GM12878 (cell line): ENCODE measurements around the gene EEIG2. TPM values are rescaled to one million over a fixed set of nuclear protein-coding genes. Genes with fewer than 3 reads are reported as not detected.

Experiments
- ATAC-seq: fragments of 200-7000 bp; cut with Tn5 transposase; 3 replicates; pipeline ENCODE4 v1.9.1; 2020; ENCODE audit warnings: mild to moderate bottlenecking, moderate library complexity
- BruUV-seq: library from RNA; stranded (reverse); fragments of 400-500 nt; replicated peaks from 2 replicates; lab custom pipeline; 2021; lab: Mats Ljungman, UMichigan
- CTCF ChIA-PET: fragments of 300-600 bp; sonication (Branson Sonifier 250); formaldehyde crosslinking; extraction: SDS; loops from one replicate; lab custom pipeline; 2021; ENCODE audit warnings: inconsistent platforms; lab: Yijun Ruan, JAX
- POLR2A ChIA-PET: fragments of 350-600 bp; formaldehyde crosslinking; extraction: SDS; loops from one replicate; lab custom pipeline; 2021; ENCODE audit warnings: inconsistent platforms; lab: Charles Lee
- RAD21 ChIA-PET: fragments of 300-600 bp; sonication (Branson Sonifier 250); formaldehyde crosslinking; loops from one replicate; lab custom pipeline; 2023; ENCODE audit warnings: antibody characterized with exemption; ENCODE audit not compliant: unreplicated experiment; lab: Charles Lee
- SMC1A ChIA-PET: fragments of 300-600 bp; sonication (Branson Sonifier 250); formaldehyde crosslinking; loops from one replicate; lab custom pipeline; 2023; ENCODE audit not compliant: unreplicated experiment, uncharacterized antibody; lab: Charles Lee
- DNase-seq: peaks from one replicate; pipeline ENCODE4 v3.0.0-alpha.2; 2011; ENCODE audit warnings: low read depth, low spot score
- FAIRE-seq: peaks from 3 replicates; lab custom pipeline; 2011; peaks lifted over from hg19 to GRCh38; lab: Jason Lieb, UNC
- H2AFZ ChIP-seq: 2 replicates; pipeline ENCODE4 v1.6.0; 2011; ENCODE audit warnings: low read depth, low read length, control low read depth; ENCODE audit not compliant: control insufficient read depth
- H3K27ac ChIP-seq: 2 replicates; pipeline ENCODE4 v1.5.1; 2011; ENCODE audit warnings: control low read depth; ENCODE audit not compliant: control insufficient read depth, insufficient read depth
- H3K27me3 ChIP-seq, 2 experiments: replicated peaks in 1 of 2; 2 replicates each; pipeline versions ENCODE4 v1.6.0 to v1.6.1; 2011; ENCODE audit warnings: low read length in 1 of 2; ENCODE audit not compliant: control insufficient read depth in 2 of 2, insufficient read depth in 2 of 2
- H3K36me3 ChIP-seq, 2 experiments: 2 replicates each; pipeline ENCODE4 v1.5.1; 2011; ENCODE audit warnings: low read length in 1 of 2; ENCODE audit not compliant: control insufficient read depth in 2 of 2, insufficient read depth in 2 of 2
- H3K4me1 ChIP-seq: 2 replicates; pipeline ENCODE4 v1.6.1; 2011; ENCODE audit warnings: mild to moderate bottlenecking, low read length, moderate library complexity, mixed read lengths; ENCODE audit not compliant: control insufficient read depth, insufficient read depth
- H3K4me2 ChIP-seq: 2 replicates; pipeline ENCODE4 v1.6.0; 2011; ENCODE audit warnings: control low read depth; ENCODE audit not compliant: control insufficient read depth, insufficient read depth
- H3K4me3 ChIP-seq: fragments of 200-600 bp; sonication (generic); 2 replicates; pipeline ENCODE4 v1.5.1; 2016
- H3K79me2 ChIP-seq: 2 replicates; pipeline ENCODE4 v1.6.0; 2011; ENCODE audit warnings: low read length; ENCODE audit not compliant: control insufficient read depth, insufficient read depth
- H3K9ac ChIP-seq: 2 replicates; pipeline ENCODE4 v1.8.0; 2011; ENCODE audit warnings: low read length, control low read depth, mixed read lengths; ENCODE audit not compliant: control insufficient read depth, insufficient read depth
- H3K9me3 ChIP-seq: replicated peaks from 3 replicates; pipeline ENCODE4 v1.5.1; 2011; ENCODE audit warnings: mild to moderate bottlenecking, low read length; ENCODE audit not compliant: control insufficient read depth, insufficient read depth
- H4K20me1 ChIP-seq: 2 replicates; pipeline ENCODE4 v1.6.0; 2011; ENCODE audit not compliant: control insufficient read depth, insufficient read depth
- BMI1 ChIP-seq: fragments of 450-650 bp; IDR thresholded peaks from 2 replicates; pipeline ENCODE4 v1.6.1; 2016; ENCODE audit warnings: mild to moderate bottlenecking, moderate library complexity, borderline replicate concordance
- KLF5 ChIP-seq: fragments of 450-650 bp; IDR thresholded peaks from 2 replicates; pipeline ENCODE4 v1.6.1; 2014; ENCODE audit warnings: mild to moderate bottlenecking; ENCODE audit not compliant: partially characterized antibody
- NFYA ChIP-seq: IDR thresholded peaks from 2 replicates; pipeline ENCODE4 v1.6.1; 2011; ENCODE audit warnings: low read depth, mild to moderate bottlenecking, low read length, improper control_type of control experiment, borderline replicate concordance
- NFYB ChIP-seq: IDR thresholded peaks from 2 replicates; pipeline ENCODE4 v1.6.1; 2011; ENCODE audit warnings: low read depth, mild to moderate bottlenecking, low read length, improper control_type of control experiment, moderate library complexity; ENCODE audit not compliant: insufficient read depth
- SP1 ChIP-seq: IDR thresholded peaks from one replicate; pipeline ENCODE4 v1.6.1; 2011; ENCODE audit warnings: low read depth, low read length
- TCF3 ChIP-seq: IDR thresholded peaks from 2 replicates; pipeline ENCODE4 v1.6.1; 2012; ENCODE audit warnings: low read depth, mild to moderate bottlenecking, low read length, borderline replicate concordance; ENCODE audit not compliant: insufficient read depth
- ZNF207 ChIP-seq: fragments of 450-650 bp; IDR thresholded peaks from 2 replicates; pipeline ENCODE4 v1.6.1; 2014; ENCODE audit warnings: antibody characterized with exemption, mild to moderate bottlenecking, borderline replicate concordance
- WGBS: methylation state at CpG from one replicate; pipeline ENCODE4 v1.1.6; 2016; ENCODE audit warnings: low lambda C conversion rate; ENCODE audit not compliant: insufficient replicate concordance, insufficient coverage; ENCODE audit errors: missing lambda C conversion rate; 5-methylcytosine and 5-hydroxymethylcytosine counted together
- in situ Hi-C: fragments of 300-500 bp; cut with MboI; formaldehyde crosslinking; loops from 9 replicates; pipeline ENCODE4 v1.14.3; 2018; ENCODE audit warnings: mixed read lengths
- intact Hi-C: fragments of 100-400 bp; cut with micrococcal nuclease; formaldehyde crosslinking; loops from one replicate; pipeline ENCODE4 v1.14.2; 2022; ENCODE audit not compliant: unreplicated experiment
- polyA plus RNA-seq, 11 experiments: library from polyadenylated mRNA; depleted of rRNA in 4 of 11; unstranded in 6 of 11; stranded (reverse) in 5 of 11; fragments of >200 nt; fragmentation: Nextera tagmentation in 4 of 11; fragmentation: Illumina TruSeq in 1 of 11; extraction: Ambion mirVana in 4 of 11; extraction: Trizol in 1 of 11; gene quantifications; 1 replicate in 1 of 11; 2 replicates in 10 of 11; pipeline versions ENCODE4 v1.2.1 to v1.2.3, GENCODE V29; 2011 to 2016; ENCODE audit warnings: inconsistent platforms in 2 of 11, missing spikeins in 2 of 11, low read depth in 1 of 11
- total RNA-seq, 4 experiments: library from RNA; depleted of rRNA in 3 of 4; stranded (reverse); fragments of >200 nt in 3 of 4; fragmentation: Illumina TruSeq in 1 of 4; extraction: Trizol in 1 of 4; gene quantifications; 2 replicates each; pipeline versions ENCODE4 v1.2.1 to v1.2.3, GENCODE V29; 2013 to 2021
- TF ChIP-seq, protein P1 (sequence below): fragments of 450-650 bp; IDR thresholded peaks from 2 replicates; pipeline ENCODE4 v1.6.1; 2017; ENCODE audit warnings: mild to moderate bottlenecking, moderate library complexity

Gene EEIG2
- total and polyA plus RNA-seq, 10 of the 15 experiments (the other 5 are each of a cell fraction or from before 2014, with no cell fraction given) = 1.4 to 17.2 (median 9.8) TPM

DNA sequence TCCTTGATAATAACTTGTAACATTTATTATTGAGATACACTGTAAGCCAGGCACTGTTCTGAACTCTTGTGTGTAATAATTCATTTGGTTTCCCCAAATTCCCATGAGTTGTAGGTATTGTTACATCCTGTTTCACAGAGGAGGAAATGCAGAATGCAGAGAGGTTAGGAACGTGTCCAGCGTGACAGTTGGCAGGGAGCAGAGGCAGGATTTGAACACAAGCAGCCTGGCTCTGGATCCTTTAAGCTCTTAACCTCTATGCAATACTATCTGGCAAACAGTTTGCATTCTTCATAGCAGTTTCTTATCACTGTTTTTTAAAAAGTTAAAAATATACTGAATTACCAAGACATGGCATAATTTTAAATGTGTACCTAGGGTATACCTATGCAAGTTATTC, 30.5 kb downstream of the EEIG2 start:
- H3K4me1 ChIP-seq = no peaks in the 10 kb centered on the region
- in situ Hi-C loops (no loop called here), intact Hi-C loops (no loop called here)
- no peaks in the 10 kb centered on the region for H3K79me2 ChIP-seq
- no peaks in the 10 kb centered on the region for H3K27me3 ChIP-seq
- ChIA-PET POLR2A (no interaction called here), RAD21 (no interaction called here), CTCF (interaction anchor here (1.2 kb wide), 1 partner anchor 21 kb away, joined by 4 read pairs; no protein-coding TSS in a partner anchor), SMC1A (no interaction called here)
- FAIRE-seq (no peak), ATAC-seq (no peak), DNase-seq (no peak)
- no peaks in the 10 kb centered on the region for H3K36me3 ChIP-seq
- H3K4me3 ChIP-seq = no peak overlapping the region
- BruUV-seq = no TSS peak
- 86% methylated on average over 2 of the region's 2 CpGs for WGBS
- H3K4me2 ChIP-seq = no peak overlapping the region
- no peak overlapping the region for H3K9ac ChIP-seq
- H3K9me3 ChIP-seq = no peaks in the 10 kb centered on the region
- H2AFZ ChIP-seq = no peak overlapping the region
- no peak for TF ChIP-seq KLF5
- no peaks in the 10 kb centered on the region for H4K20me1 ChIP-seq
- H3K27ac ChIP-seq = no peak overlapping the region

DNA sequence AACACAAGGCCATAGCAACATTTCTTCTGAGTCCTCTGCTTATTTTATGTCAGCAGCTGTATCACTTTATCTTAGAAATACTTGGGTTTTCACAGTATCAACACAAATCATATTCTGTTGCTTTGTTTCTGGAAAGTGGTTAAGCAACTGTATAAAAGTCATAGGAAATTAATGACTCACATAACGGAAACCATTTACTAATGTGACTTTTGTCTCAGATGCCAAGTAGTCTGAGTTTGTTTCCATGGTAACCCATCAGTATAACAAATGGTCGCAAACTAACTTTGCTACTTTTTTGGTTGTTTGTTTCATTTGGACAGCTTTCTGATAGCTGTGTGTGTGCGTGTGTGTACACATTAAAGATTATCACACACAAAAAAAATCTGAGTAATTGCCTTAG, 31.1 kb downstream of the EEIG2 start:
- TF ChIP-seq ZNF207 (no peak), NFYB (no peak), TCF3 (no peak), BMI1 (peak; percentile 61; the same call in 1 of the 2 replicates), NFYA (no peak), SP1 (no peak)
- TF ChIP-seq, protein P1, sequence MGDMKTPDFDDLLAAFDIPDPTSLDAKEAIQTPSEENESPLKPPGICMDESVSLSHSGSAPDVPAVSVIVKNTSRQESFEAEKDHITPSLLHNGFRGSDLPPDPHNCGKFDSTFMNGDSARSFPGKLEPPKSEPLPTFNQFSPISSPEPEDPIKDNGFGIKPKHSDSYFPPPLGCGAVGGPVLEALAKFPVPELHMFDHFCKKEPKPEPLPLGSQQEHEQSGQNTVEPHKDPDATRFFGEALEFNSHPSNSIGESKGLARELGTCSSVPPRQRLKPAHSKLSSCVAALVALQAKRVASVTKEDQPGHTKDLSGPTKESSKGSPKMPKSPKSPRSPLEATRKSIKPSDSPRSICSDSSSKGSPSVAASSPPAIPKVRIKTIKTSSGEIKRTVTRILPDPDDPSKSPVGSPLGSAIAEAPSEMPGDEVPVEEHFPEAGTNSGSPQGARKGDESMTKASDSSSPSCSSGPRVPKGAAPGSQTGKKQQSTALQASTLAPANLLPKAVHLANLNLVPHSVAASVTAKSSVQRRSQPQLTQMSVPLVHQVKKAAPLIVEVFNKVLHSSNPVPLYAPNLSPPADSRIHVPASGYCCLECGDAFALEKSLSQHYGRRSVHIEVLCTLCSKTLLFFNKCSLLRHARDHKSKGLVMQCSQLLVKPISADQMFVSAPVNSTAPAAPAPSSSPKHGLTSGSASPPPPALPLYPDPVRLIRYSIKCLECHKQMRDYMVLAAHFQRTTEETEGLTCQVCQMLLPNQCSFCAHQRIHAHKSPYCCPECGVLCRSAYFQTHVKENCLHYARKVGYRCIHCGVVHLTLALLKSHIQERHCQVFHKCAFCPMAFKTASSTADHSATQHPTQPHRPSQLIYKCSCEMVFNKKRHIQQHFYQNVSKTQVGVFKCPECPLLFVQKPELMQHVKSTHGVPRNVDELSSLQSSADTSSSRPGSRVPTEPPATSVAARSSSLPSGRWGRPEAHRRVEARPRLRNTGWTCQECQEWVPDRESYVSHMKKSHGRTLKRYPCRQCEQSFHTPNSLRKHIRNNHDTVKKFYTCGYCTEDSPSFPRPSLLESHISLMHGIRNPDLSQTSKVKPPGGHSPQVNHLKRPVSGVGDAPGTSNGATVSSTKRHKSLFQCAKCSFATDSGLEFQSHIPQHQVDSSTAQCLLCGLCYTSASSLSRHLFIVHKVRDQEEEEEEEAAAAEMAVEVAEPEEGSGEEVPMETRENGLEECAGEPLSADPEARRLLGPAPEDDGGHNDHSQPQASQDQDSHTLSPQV = no peak
- TF ChIP-seq, all 136 proteins: peak for 1
- in situ Hi-C loops = no loop called here
- intact Hi-C loops = no loop called here
- Histone ChIP-seq H2AFZ (no peak overlapping the region), H3K4me2 (no peak overlapping the region), H4K20me1 (no peaks in the 10 kb centered on the region), H3K27ac (no peak overlapping the region), H3K79me2 (no peaks in the 10 kb centered on the region), H3K27me3 (no peaks in the 10 kb centered on the region), H3K9ac (no peak overlapping the region), H3K4me3 (no peak overlapping the region), H3K4me1 (no peaks in the 10 kb centered on the region), H3K36me3 (no peaks in the 10 kb centered on the region), H3K9me3 (no peaks in the 10 kb centered on the region)
- ChIA-PET SMC1A (no interaction called here), CTCF (interaction anchor here (1.2 kb wide), 1 partner anchor 21 kb away, joined by 4 read pairs; no protein-coding TSS in a partner anchor), POLR2A (no interaction called here), RAD21 (no interaction called here)
- BruUV-seq = no TSS peak
- no peak for ATAC-seq
- FAIRE-seq = no peak
- no peak for DNase-seq
- 53% methylated on average over 3 of the region's 3 CpGs for WGBS
